T-cell (primary cell): Measurements from ENCODE around the gene MAGEC2. TPM values are rescaled to one million over a fixed set of nuclear protein-coding genes. Genes with fewer than 3 reads are reported as not detected.

Experiments used
- ATAC-seq, 4 experiments: fragments of 200-7000 bp in 3 of 4; fragments of 150-1000 bp in 1 of 4; cut with Tn5 transposase; replicated peaks in 1 of 4; 1 replicate in 3 of 4; 2 replicates in 1 of 4; pipeline ENCODE4 v1.10.0; 2021; ENCODE audit warnings: moderate library complexity in 3 of 4, mild to moderate bottlenecking in 2 of 4, moderate number of reproducible peaks in 1 of 4
- CTCF ChIA-PET, 2 donors: fragments of 300-600 bp; sonication (Branson Sonifier 250); formaldehyde crosslinking; loops; one replicate each; lab custom pipeline; 2022; ENCODE audit warnings: antibody characterized with exemption in 2 of 2; lab: Charles Lee
- POLR2A ChIA-PET, 2 donors: fragments of 300-600 bp; sonication (Branson Sonifier 250); formaldehyde crosslinking; loops; one replicate each; lab custom pipeline; 2022; ENCODE audit warnings: antibody characterized with exemption in 2 of 2; lab: Charles Lee
- DNase-seq, 35 experiments: peaks; one replicate each; pipeline versions ENCODE4 v3.0.0 to v3.0.0-alpha.2; 2013 to 2023
- H3K27ac ChIP-seq: one replicate; pipeline ENCODE4 v1.5.1; 2013; ENCODE audit warnings: low read length
- H3K27me3 ChIP-seq, 2 experiments: replicated peaks in 1 of 2; 1 replicate in 1 of 2; 2 replicates in 1 of 2; pipeline versions ENCODE4 v1.6.1 to v1.7.0; 2013; ENCODE audit warnings: low read length in 1 of 2, mixed read lengths in 1 of 2; ENCODE audit not compliant: control insufficient read depth in 2 of 2, insufficient read depth in 2 of 2; ENCODE audit errors: extremely low read depth in 1 of 2
- H3K36me3 ChIP-seq, 2 donors: 1 replicate in 1 of 2; 2 replicates in 1 of 2; pipeline versions ENCODE4 v1.6.1 to v1.7.0; 2013; ENCODE audit warnings: low read length in 1 of 2; ENCODE audit not compliant: control insufficient read depth in 2 of 2, insufficient read depth in 1 of 2; ENCODE audit errors: extremely low read depth in 1 of 2
- H3K4me1 ChIP-seq, 2 experiments: 1 replicate in 1 of 2; 2 replicates in 1 of 2; pipeline versions ENCODE4 v1.6.1 to v1.7.0; 2013; ENCODE audit warnings: low read length in 2 of 2, mixed read lengths in 1 of 2; ENCODE audit not compliant: insufficient read depth in 2 of 2, control insufficient read depth in 1 of 2; ENCODE audit errors: extremely low read depth in 1 of 2
- H3K4me3 ChIP-seq, 2 donors: 1 replicate in 1 of 2; 2 replicates in 1 of 2; pipeline versions ENCODE4 v1.5.1 to v1.7.0; 2013; ENCODE audit warnings: mild to moderate bottlenecking in 2 of 2, low read length in 1 of 2, moderate library complexity in 1 of 2; ENCODE audit not compliant: control insufficient read depth in 1 of 2; ENCODE audit errors: extremely low read depth in 1 of 2
- H3K9me3 ChIP-seq: 2 replicates; pipeline ENCODE4 v1.7.0; 2013
- H3K27ac Mint-ChIP-seq, 2 donors: one replicate each; pipeline ENCODE4 v1.8.0; 2020 to 2021; ENCODE audit warnings: mild to moderate bottlenecking in 2 of 2, mixed read lengths in 2 of 2
- H3K27me3 Mint-ChIP-seq, 2 donors: one replicate each; pipeline ENCODE4 v1.8.0; 2021 to 2022; ENCODE audit warnings: mixed read lengths in 2 of 2
- H3K36me3 Mint-ChIP-seq: one replicate; pipeline ENCODE4 v1.8.0; 2021; ENCODE audit warnings: mixed read lengths
- H3K4me1 Mint-ChIP-seq, 3 donors: one replicate each; pipeline ENCODE4 v1.8.0; 2020 to 2022; ENCODE audit warnings: mixed read lengths in 3 of 3, mild to moderate bottlenecking in 1 of 3
- H3K4me3 Mint-ChIP-seq, 3 donors: one replicate each; pipeline ENCODE4 v1.8.0; 2020 to 2022; ENCODE audit warnings: mild to moderate bottlenecking in 3 of 3, mixed read lengths in 3 of 3, moderate library complexity in 3 of 3
- H3K9me3 Mint-ChIP-seq, 3 donors: one replicate each; pipeline ENCODE4 v1.8.0; 2020 to 2022; ENCODE audit warnings: mixed read lengths in 3 of 3
- WGBS: methylation state at CpG from one replicate; pipeline ENCODE4 v1.1.5; 2013; ENCODE audit warnings: missing lambda C conversion rate; ENCODE audit not compliant: insufficient coverage; 5-methylcytosine and 5-hydroxymethylcytosine counted together
- total RNA-seq, 35 experiments: library from RNA in 6 of 35; stranded (reverse) in 6 of 35; fragments of 120-200 nt in 1 of 35; gene quantifications; one replicate each; pipeline versions ENCODE4 v1.2.1 to v1.2.4 and lab custom pipeline; 2013 to 2026

Gene MAGEC2
- total RNA-seq, 5 donors from 2014 or later (not counting 1 experiment from before 2014, with no cell fraction given), result not detected

GRCh38 chrX:142156567-142156966 is 48.5 kb downstream of the MAGEC2 start:
- Histone ChIP-seq H3K27ac (no peak overlapping the region), H3K9me3 (no peaks in the 10 kb centered on the region), H3K27me3 (no peaks in the 10 kb centered on the region), H3K4me1 (no peaks in the 10 kb centered on the region), H3K4me3 (no peak overlapping the region), H3K36me3 (no peaks in the 10 kb centered on the region)
- H3K4me1 Mint-ChIP-seq, result no peaks in the 10 kb centered on the region
- DNase-seq (no peak), ATAC-seq (no peak)
- H3K27ac Mint-ChIP-seq, result no peak overlapping the region
- H3K36me3 Mint-ChIP-seq, result no peaks in the 10 kb centered on the region
- H3K4me3 Mint-ChIP-seq, result no peak overlapping the region
- peaks cover 0 to 2% (median 0%) of the 10 kb centered on the region in 3 donors for H3K9me3 Mint-ChIP-seq
- POLR2A ChIA-PET, result no interaction called here
- no CpG with 5 or more reads among the region's 10 CpGs for WGBS
- H3K27me3 Mint-ChIP-seq, result peaks cover 0 to 3% of the 10 kb centered on the region in 2 donors
- CTCF ChIA-PET, result no interaction called here
